CD8-positive, alpha-beta memory T cell (primary cell): ENCODE results near the gene ZNF444. TPM values are rescaled to one million over a fixed set of nuclear protein-coding genes. Genes with fewer than 3 reads are reported as not detected.

ENCODE experiments used
- CTCF ChIA-PET: fragments of 350-600 bp; sonication (Branson Sonifier 250); formaldehyde crosslinking; loops from one replicate; lab custom pipeline; 2021; ENCODE audit warnings: antibody characterized with exemption; lab: Charles Lee
- POLR2A ChIA-PET: fragments of 350-600 bp; sonication (Branson Sonifier 250); formaldehyde crosslinking; loops from one replicate; lab custom pipeline; 2021; ENCODE audit warnings: antibody characterized with exemption; lab: Charles Lee
- DNase-seq, 5 donors: peaks; one replicate each; pipeline versions ENCODE4 v3.0.0 to v3.0.0-alpha.2; 2020 to 2022; ENCODE audit warnings: mixed read lengths in 1 of 5
- H3K27ac ChIP-seq: one replicate; pipeline ENCODE4 v1.7.0; 2013; ENCODE audit warnings: low read depth, mild to moderate bottlenecking, low read length, moderate library complexity
- H3K27me3 ChIP-seq: 2 replicates; pipeline ENCODE4 v1.7.0; 2013; ENCODE audit warnings: low read length, mild to moderate bottlenecking; ENCODE audit not compliant: insufficient read depth, poor library complexity, severe bottlenecking
- H3K36me3 ChIP-seq: 2 replicates; pipeline ENCODE4 v1.7.0; 2013; ENCODE audit warnings: mild to moderate bottlenecking, low read length, moderate library complexity; ENCODE audit not compliant: insufficient read depth
- H3K4me1 ChIP-seq: 2 replicates; pipeline ENCODE4 v1.7.0; 2013; ENCODE audit warnings: mild to moderate bottlenecking, low read length, moderate library complexity; ENCODE audit not compliant: insufficient read depth
- H3K4me3 ChIP-seq: 2 replicates; pipeline ENCODE4 v1.7.0; 2013; ENCODE audit warnings: mild to moderate bottlenecking, low read length
- H3K9me3 ChIP-seq: 2 replicates; pipeline ENCODE4 v1.7.0; 2013; ENCODE audit warnings: mild to moderate bottlenecking, low read length
- H3K27ac Mint-ChIP-seq, 8 donors: one replicate each; pipeline ENCODE4 v1.8.0; 2020 to 2021; ENCODE audit warnings: mixed read lengths in 8 of 8, mild to moderate bottlenecking in 6 of 8, inconsistent platforms in 3 of 8, moderate library complexity in 3 of 8
- H3K27me3 Mint-ChIP-seq, 2 donors: one replicate each; pipeline ENCODE4 v1.8.0; 2020 to 2021; ENCODE audit warnings: mixed read lengths in 2 of 2, mild to moderate bottlenecking in 1 of 2, moderate library complexity in 1 of 2
- H3K36me3 Mint-ChIP-seq, 3 donors: one replicate each; pipeline ENCODE4 v1.8.0; 2020 to 2021; ENCODE audit warnings: mixed read lengths in 3 of 3, inconsistent platforms in 1 of 3, mild to moderate bottlenecking in 1 of 3
- H3K4me1 Mint-ChIP-seq, 3 donors: one replicate each; pipeline ENCODE4 v1.8.0; 2020 to 2021; ENCODE audit warnings: mixed read lengths in 3 of 3, inconsistent platforms in 1 of 3, mild to moderate bottlenecking in 1 of 3
- H3K4me3 Mint-ChIP-seq, 7 donors: one replicate each; pipeline ENCODE4 v1.8.0; 2020 to 2021; ENCODE audit warnings: mixed read lengths in 7 of 7, mild to moderate bottlenecking in 6 of 7, moderate library complexity in 4 of 7, inconsistent platforms in 2 of 7
- H3K9me3 Mint-ChIP-seq, 5 donors: one replicate each; pipeline ENCODE4 v1.8.0; 2020 to 2022; ENCODE audit warnings: mixed read lengths in 5 of 5, mild to moderate bottlenecking in 3 of 5, moderate library complexity in 2 of 5, inconsistent platforms in 1 of 5
- polyA plus RNA-seq: library from polyadenylated mRNA; unstranded; fragments of 300-500 nt; fragmentation: Illumina TruSeq; gene quantifications from one replicate; pipeline ENCODE4 v1.2.3, GENCODE V29; 2021
- total RNA-seq, 2 experiments: library from RNA; stranded (reverse); gene quantifications; one replicate each; pipeline ENCODE4 v1.2.3, GENCODE V29; 2021

ZNF444 gene
- total and polyA plus RNA-seq, 3 experiments from 2014 or later = 19.7 to 26.7 (median 24.9) TPM

GRCh38 chr19:56116606-56117005 is 24.5 kb upstream of the ZNF444 start:
- no peaks in the 10 kb centered on the region for H3K36me3 ChIP-seq
- H3K4me1 Mint-ChIP-seq = peaks cover 47 to 72% (median 54%) of the 10 kb centered on the region in 3 donors
- no peak for DNase-seq
- POLR2A ChIA-PET = no interaction called here
- H3K4me3 Mint-ChIP-seq = no peak overlapping the region
- H3K27me3 Mint-ChIP-seq = no peaks in the 10 kb centered on the region
- H3K4me3 ChIP-seq = no peak overlapping the region
- H3K27ac ChIP-seq = no peak overlapping the region
- CTCF ChIA-PET = no interaction called here
- no peaks in the 10 kb centered on the region for H3K9me3 ChIP-seq
- H3K36me3 Mint-ChIP-seq = peaks cover 0 to 12% (median 0%) of the 10 kb centered on the region in 3 donors
- H3K4me1 ChIP-seq = peaks cover 21% of the 10 kb centered on the region
- peak overlapping the region in 3 of 8 donors; percentile 19 to 65 (median 35) for H3K27ac Mint-ChIP-seq
- no peaks in the 10 kb centered on the region for H3K9me3 Mint-ChIP-seq
- H3K27me3 ChIP-seq = no peaks in the 10 kb centered on the region

GRCh38 chr19:56117376-56117884 is 23.7 kb upstream of the ZNF444 start:
- Histone ChIP-seq H3K9me3 (no peaks in the 10 kb centered on the region), H3K4me1 (peaks cover 20% of the 10 kb centered on the region), H3K27me3 (no peaks in the 10 kb centered on the region), H3K4me3 (no peak overlapping the region), H3K36me3 (no peaks in the 10 kb centered on the region), H3K27ac (no peak overlapping the region)
- peaks cover 52 to 72% (median 58%) of the 10 kb centered on the region in 3 donors for H3K4me1 Mint-ChIP-seq
- no peaks in the 10 kb centered on the region for H3K9me3 Mint-ChIP-seq
- H3K36me3 Mint-ChIP-seq = peaks cover 0 to 12% (median 0%) of the 10 kb centered on the region in 3 donors
- peak overlapping the region in 3 of 8 donors; percentile 17 to 86 (median 82) for H3K27ac Mint-ChIP-seq
- no peaks in the 10 kb centered on the region for H3K27me3 Mint-ChIP-seq
- POLR2A ChIA-PET = no interaction called here
- peak overlapping the region in 3 of 7 donors; percentile 44 to 80 (median 78) for H3K4me3 Mint-ChIP-seq
- CTCF ChIA-PET = no interaction called here
- no peak for DNase-seq

GRCh38 chr19:56117889-56118288 is 23.2 kb upstream of the ZNF444 start:
- Histone ChIP-seq H3K4me1 (peaks cover 19% of the 10 kb centered on the region), H3K9me3 (no peaks in the 10 kb centered on the region), H3K36me3 (no peaks in the 10 kb centered on the region), H3K27me3 (no peaks in the 10 kb centered on the region), H3K27ac (no peak overlapping the region), H3K4me3 (no peak overlapping the region)
- CTCF ChIA-PET = no interaction called here
- no peak for DNase-seq
- peaks cover 0 to 11% (median 0%) of the 10 kb centered on the region in 3 donors for H3K36me3 Mint-ChIP-seq
- H3K27me3 Mint-ChIP-seq = no peaks in the 10 kb centered on the region
- POLR2A ChIA-PET = no interaction called here
- peak overlapping the region in 4 of 8 donors; percentile 35 to 86 (median 64) for H3K27ac Mint-ChIP-seq
- H3K4me1 Mint-ChIP-seq = peaks cover 49 to 67% (median 54%) of the 10 kb centered on the region in 3 donors
- H3K9me3 Mint-ChIP-seq = no peaks in the 10 kb centered on the region
- H3K4me3 Mint-ChIP-seq = peak overlapping the region in 4 of 7 donors; percentile 66 to 82 (median 79)

GRCh38 chr19:56118666-56119581 is 22.2 kb upstream of the ZNF444 start:
- Mint-ChIP-seq H3K27ac (peak overlapping the region; percentile 82 to 96 (median 91)), H3K36me3 (peaks cover 0 to 11% (median 0%) of the 10 kb centered on the region in 3 donors), H3K27me3 (no peaks in the 10 kb centered on the region), H3K4me3 (peak overlapping the region; percentile 76 to 90 (median 81)), H3K9me3 (no peaks in the 10 kb centered on the region), H3K4me1 (peaks cover 41 to 57% (median 44%) of the 10 kb centered on the region in 3 donors)
- Histone ChIP-seq H3K36me3 (no peaks in the 10 kb centered on the region), H3K27ac (peak overlapping the region; percentile 9), H3K4me3 (no peak overlapping the region), H3K9me3 (no peaks in the 10 kb centered on the region), H3K27me3 (no peaks in the 10 kb centered on the region), H3K4me1 (peaks cover 21% of the 10 kb centered on the region)
- POLR2A ChIA-PET = no interaction called here
- DNase-seq = no peak
- CTCF ChIA-PET = no interaction called here

GRCh38 chr19:56119582-56119978 is 21.5 kb upstream of the ZNF444 start:
- Mint-ChIP-seq H3K4me3 (peak overlapping the region; percentile 76 to 90 (median 81)), H3K36me3 (peaks cover 0 to 9% (median 0%) of the 10 kb centered on the region in 3 donors), H3K9me3 (no peaks in the 10 kb centered on the region), H3K4me1 (peaks cover 38 to 52% (median 42%) of the 10 kb centered on the region in 3 donors), H3K27me3 (no peaks in the 10 kb centered on the region), H3K27ac (peak overlapping the region; percentile 82 to 96 (median 91))
- CTCF ChIA-PET = no interaction called here
- Histone ChIP-seq H3K4me3 (no peak overlapping the region), H3K4me1 (peaks cover 23% of the 10 kb centered on the region), H3K9me3 (no peaks in the 10 kb centered on the region), H3K27ac (peak overlapping the region; percentile 77), H3K36me3 (no peaks in the 10 kb centered on the region), H3K27me3 (no peaks in the 10 kb centered on the region)
- no peak for DNase-seq
- POLR2A ChIA-PET = no interaction called here

- peak overlapping the region; percentile 53 for H3K4me3 ChIP-seq
- Mint-ChIP-seq H3K4me3 (peak overlapping the region; percentile 76 to 90 (median 81)), H3K9me3 (no peaks in the 10 kb centered on the region), H3K4me1 (peaks cover 33 to 48% (median 40%) of the 10 kb centered on the region in 3 donors), H3K27ac (peak overlapping the region in 7 of 8 donors; percentile 82 to 96 (median 90)), H3K27me3 (no peaks in the 10 kb centered on the region), H3K36me3 (peaks cover 0 to 5% (median 0%) of the 10 kb centered on the region in 3 donors)
- ChIA-PET CTCF (no interaction called here), POLR2A (no interaction called here)
- no peaks in the 10 kb centered on the region for H3K9me3 ChIP-seq
- H3K4me1 ChIP-seq = peaks cover 26% of the 10 kb centered on the region
- H3K27ac ChIP-seq = peak overlapping the region; percentile 77
- DNase-seq = no peak
- no peaks in the 10 kb centered on the region for H3K36me3 ChIP-seq
- H3K27me3 ChIP-seq = no peaks in the 10 kb centered on the region
These were observed 21.1 kb upstream of the ZNF444 start for GRCh38 chr19:56120002-56120370.

- ChIA-PET POLR2A (interaction anchor here (0.5 to 1.9 kb wide), 4 partner anchors 20 to 1291 kb away, joined by 3 to 7 read pairs (median 5); partner anchors contain the start of genes ZNF444 and ZSCAN5A), CTCF (no interaction called here)
These were observed 20.5 kb upstream of the ZNF444 start for GRCh38 chr19:56120371-56121179.

More at GRCh38 chr19:56120371-56121179, 20.5 kb upstream of the ZNF444 start:
- H3K9me3 ChIP-seq = no peaks in the 10 kb centered on the region
- H3K9me3 Mint-ChIP-seq = no peaks in the 10 kb centered on the region
- H3K27me3 Mint-ChIP-seq = no peaks in the 10 kb centered on the region
- peaks cover 32% of the 10 kb centered on the region for H3K4me1 ChIP-seq
- H3K4me3 Mint-ChIP-seq = peak overlapping the region; percentile 81 to 99 (median 87)
- peak overlapping the region; percentile 77 for H3K27ac ChIP-seq
- peak; percentile 76 to 90 (median 80) for DNase-seq
- H3K27me3 ChIP-seq = no peaks in the 10 kb centered on the region
- H3K4me3 ChIP-seq = peak overlapping the region; percentile 53
- H3K27ac Mint-ChIP-seq = peak overlapping the region; percentile 82 to 99 (median 93)
- peaks cover 0 to 3% (median 0%) of the 10 kb centered on the region in 3 donors for H3K36me3 Mint-ChIP-seq
- peaks cover 32 to 46% (median 40%) of the 10 kb centered on the region in 3 donors for H3K4me1 Mint-ChIP-seq
- no peaks in the 10 kb centered on the region for H3K36me3 ChIP-seq
